Gastrocnemius medialis (tissue), 4 donors: ENCODE data around the gene PROM2.

Source experiments
- POLR2A ChIP-seq, 2 donors: fragments of 450-650 bp; IDR thresholded peaks; one replicate each; pipeline ENCODE4 v1.6.1; 2017; ENCODE audit warnings: antibody characterized with exemption in 2 of 2, mild to moderate bottlenecking in 2 of 2, moderate library complexity in 2 of 2
- TF ChIP-seq, protein P1 (sequence below), 5 experiments: fragments of 450-650 bp in 3 of 5; fragments of 200-600 bp in 2 of 5; sonication (generic) in 2 of 5; IDR thresholded peaks in 4 of 5; conservative IDR thresholded peaks in 1 of 5; 1 replicate in 4 of 5; 2 replicates in 1 of 5; pipeline ENCODE4 v1.5.1; 2016 to 2019; ENCODE audit warnings: antibody characterized with exemption in 5 of 5, mild to moderate bottlenecking in 3 of 5, moderate library complexity in 3 of 5

DNA sequence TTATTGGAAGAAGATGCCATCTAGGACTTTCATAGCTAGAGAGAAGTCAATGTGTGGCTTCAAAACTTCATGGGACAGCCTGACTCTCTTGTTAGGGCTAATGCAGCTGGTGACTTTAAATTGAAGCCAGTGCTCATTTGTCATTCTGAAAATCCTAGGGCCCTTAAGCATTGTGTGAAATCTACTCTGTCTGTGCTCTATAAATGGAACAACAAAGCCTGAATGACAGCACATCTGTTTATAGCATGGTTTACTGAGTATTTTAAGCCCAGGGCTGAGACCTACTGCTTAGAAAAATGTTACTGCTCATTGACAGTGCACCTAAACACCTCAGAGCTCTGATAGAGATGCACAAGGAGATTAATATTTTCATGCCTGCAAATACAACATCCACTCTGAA is 36.1 kb upstream of the PROM2 start:
- TF ChIP-seq, protein P1, sequence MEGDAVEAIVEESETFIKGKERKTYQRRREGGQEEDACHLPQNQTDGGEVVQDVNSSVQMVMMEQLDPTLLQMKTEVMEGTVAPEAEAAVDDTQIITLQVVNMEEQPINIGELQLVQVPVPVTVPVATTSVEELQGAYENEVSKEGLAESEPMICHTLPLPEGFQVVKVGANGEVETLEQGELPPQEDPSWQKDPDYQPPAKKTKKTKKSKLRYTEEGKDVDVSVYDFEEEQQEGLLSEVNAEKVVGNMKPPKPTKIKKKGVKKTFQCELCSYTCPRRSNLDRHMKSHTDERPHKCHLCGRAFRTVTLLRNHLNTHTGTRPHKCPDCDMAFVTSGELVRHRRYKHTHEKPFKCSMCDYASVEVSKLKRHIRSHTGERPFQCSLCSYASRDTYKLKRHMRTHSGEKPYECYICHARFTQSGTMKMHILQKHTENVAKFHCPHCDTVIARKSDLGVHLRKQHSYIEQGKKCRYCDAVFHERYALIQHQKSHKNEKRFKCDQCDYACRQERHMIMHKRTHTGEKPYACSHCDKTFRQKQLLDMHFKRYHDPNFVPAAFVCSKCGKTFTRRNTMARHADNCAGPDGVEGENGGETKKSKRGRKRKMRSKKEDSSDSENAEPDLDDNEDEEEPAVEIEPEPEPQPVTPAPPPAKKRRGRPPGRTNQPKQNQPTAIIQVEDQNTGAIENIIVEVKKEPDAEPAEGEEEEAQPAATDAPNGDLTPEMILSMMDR (IDR thresholded peaks at IDR 0.05 in 4 of 5, conservative IDR thresholded peaks at IDR 0.05 in 1 of 5) = no peak
- no peak for TF ChIP-seq POLR2A (IDR thresholded peaks at IDR 0.05)
